Bone marrow (tissue), 2 donors: ENCODE measurements around the gene FAM200A.
"Not testable (repeated sequence)": the region's sequence is repeated elsewhere in the genome, so short reads cannot be mapped to it uniquely, and the experiment has no call there.

Experiments
- DNase-seq, 2 donors: peaks; one replicate each; lab custom pipeline; 2025; lab: John Stamatoyannopoulos, UW

Gene FAM200A

GRCh38 chr7:99551767-99552463 is at the start of gene FAM200A:
FAM200A (minus strand) TSS chr7:99552114; CDS start chr7:99548407, 3,707 bp downstream.
- DNase-seq = peak; percentile 56 to 80

DNA sequence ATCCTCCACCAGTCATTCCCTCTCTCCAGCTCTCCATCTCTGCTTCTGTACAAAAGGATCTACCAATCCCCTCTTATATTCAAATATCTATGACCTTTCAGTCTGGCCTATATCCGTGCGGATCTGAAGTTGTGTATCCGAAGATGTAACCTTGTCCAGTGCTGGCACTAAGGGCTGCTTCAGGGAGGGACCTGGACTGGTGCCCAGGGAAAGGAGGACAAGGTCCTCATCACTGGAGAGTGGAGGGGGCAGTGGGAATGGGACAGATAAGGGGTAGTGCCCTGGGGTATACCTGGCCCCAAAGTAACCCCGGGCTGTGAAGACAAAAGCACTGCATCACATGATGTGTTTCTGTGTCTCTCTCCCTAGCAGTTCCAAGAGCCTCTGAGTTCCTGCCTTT is 47.9 kb upstream of the FAM200A start:
- DNase-seq = no peak

DNA sequence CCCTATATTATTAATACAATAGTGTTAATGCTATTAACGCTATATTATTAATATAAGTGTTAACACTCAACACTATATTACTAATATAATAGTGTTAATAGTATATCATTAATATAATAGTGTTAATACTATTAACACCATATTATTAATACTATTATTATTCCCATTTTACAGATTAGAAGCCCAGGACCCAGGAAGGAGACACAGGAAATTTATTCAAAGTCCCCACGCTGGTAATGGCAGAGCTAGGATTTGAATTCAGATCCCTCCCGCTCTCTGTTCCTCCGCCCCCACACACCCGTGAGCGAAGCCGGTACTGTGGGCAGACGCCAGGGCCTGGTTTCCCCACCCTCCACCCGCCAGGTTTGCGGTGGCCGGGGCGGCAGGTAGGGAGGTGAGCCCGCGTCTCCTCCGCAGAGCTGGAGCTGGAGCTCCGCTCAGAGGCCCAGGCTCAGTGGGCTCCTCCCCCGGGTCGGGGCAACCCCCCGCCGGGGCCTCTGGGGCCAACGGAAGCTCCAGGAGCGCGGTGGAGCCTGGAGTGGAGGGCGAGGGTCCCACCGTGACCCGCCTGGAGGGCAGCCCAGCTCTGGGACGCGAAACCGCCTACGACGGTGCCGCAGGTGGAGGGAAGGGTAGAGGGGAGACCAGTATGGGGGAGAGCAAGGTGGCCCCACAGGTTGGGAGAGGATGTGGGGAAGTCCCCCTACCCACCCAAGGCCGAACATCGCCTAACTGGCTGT is 46.0 kb upstream of the FAM200A start, which contains the start of gene TMEM225B:
TSS of gene TMEM225B (plus strand) at position 506 of the 740 bp plus-strand sequence. CDS start 6,122 bp downstream, outside the sequence.
- DNase-seq = no peak

DNA sequence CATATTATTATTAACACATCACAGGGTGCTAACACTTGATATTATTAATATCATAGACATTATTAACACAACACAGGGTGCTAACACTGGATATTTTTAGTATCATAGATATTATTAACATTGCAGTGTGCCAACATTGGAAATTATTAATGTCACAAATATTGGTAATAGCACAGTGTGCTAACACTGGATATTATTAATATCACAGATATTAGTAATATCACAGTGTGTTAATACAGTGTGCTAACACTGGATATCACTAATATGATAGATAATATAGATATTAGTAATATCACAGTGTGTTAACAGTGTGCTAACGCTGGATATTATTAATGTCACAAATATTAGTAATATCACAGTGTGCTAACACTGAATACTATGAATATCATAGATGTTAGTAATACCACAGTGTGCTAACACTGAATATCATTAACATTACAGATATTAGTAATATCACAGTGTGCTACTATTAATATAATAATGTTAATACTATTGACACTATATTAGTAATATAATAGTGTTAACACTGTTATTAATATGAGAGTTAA is 44.6 kb upstream of the FAM200A start:
- DNase-seq = no peak

GRCh38 chr7:99594948-99595745 is 43.2 kb upstream of the FAM200A start:
- DNase-seq = no peak

DNA sequence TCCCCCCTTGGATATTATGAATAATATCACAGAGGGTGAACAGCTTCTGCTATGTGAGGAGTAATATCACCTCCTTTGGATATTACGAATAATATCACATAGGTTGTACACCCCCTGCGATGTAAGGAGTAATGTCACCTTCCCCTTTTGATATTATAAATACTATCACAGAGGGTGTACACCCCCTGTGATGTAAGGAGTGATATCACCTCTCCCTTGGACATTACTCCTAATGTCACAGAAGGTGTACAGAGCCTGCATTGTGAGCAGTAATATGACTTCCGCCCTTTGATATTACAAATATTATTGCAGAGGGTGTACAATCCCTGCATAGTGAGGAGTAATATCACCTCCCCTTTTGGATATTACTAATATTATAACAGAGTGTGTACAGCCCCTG is 37.0 kb upstream of the FAM200A start:
- DNase-seq = no peak

- not testable (repeated sequence) for DNase-seq
These were observed 28.9 kb upstream of the FAM200A start for GRCh38 chr7:99580778-99581332.

DNA sequence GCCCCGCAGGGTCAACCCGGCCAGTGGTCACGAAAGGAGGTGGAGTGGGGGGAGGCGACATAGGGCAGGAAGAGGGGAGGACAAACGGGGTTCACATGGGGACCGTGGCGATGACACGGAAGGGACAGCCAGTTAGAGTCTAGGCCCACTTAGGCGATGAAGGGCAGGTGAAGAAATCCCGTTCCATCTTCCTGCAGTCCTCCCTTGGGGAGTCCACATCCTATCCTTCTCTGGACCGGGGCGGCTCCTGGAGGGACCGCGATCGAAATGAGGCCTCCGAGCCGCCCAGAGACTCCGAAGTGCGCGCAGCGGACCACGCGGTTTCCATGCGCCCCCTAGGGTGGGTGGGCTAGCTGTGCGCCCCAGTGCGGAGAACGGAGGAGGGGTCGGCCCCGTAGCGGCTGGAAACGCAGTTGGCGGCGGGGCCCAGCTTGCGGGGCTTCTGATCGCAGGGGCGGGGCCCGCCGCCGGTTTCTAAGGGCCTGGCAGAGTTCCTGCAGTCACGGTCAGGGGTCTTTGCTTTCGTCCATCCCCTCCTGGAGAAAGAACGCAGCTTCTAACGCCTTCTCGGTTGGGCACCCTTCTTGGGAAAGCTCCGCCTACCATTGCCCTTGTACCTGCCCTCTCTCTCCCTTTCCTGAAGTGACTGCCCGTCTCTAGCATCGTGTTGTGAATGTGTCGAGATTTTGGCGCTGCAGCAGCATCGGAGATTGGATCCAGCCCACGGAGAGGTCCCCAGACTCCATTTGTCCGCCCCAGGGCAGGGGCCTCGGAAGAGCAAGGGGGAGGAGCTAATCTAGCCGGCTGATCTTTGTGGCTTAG is 28.3 kb upstream of the FAM200A start:
- DNase-seq = peak in 1 of 2 donors; percentile 13

DNA sequence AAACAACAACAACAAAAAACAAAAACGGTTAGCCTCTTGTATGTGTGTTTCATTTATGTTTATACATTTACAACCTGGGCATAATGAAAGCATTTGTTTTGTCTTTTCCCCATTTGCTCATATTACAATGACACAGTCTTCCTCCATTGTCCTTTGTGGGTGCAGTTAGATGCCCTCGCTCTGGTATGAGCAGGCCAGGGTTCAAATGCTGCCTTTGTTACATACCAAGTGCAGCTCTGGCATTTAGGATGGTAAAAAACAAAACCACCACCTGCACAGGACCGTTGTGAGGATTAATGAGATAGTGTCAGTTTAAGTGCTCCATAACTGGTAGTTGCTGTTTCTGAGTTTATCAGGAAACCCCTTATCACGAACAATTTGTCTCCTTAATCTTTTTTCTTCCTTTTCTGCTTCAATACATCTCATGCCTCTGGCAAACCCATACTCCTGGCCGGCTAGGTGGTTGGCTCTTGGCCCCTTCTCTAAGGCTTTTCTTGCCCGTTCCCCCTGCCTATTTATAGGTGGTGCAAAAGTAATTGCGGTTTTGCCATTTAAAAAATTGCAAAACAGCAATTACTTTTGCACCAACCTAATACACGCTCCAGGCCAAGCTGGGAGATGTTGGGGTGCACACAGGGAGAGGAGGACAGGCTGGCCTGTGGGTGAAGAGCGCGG is 27.5 kb upstream of the FAM200A start:
- DNase-seq = no peak

DNA sequence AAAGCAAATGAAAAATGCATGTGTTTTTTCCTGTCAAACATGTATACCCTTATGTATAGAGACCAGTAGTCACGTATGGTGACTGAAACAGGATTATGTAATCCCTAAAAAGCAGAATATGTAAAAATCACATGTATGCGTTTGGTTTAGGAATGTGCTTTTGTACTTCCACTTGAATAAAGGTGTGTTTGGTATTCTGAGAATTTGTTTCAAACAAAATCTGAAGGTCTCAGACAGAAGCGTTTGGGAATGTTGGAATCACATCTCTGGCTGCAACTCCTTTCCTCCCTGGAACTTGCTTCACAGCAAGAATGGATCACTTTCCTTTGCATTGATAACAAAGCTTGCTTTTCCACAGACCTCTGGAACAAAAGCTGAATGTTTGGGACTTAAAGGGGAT is 24.3 kb upstream of the FAM200A start:
- DNase-seq = no peak

GRCh38 chr7:99573257-99573656 is 21.3 kb upstream of the FAM200A start:
- DNase-seq = no peak

- no peak for DNase-seq
These were observed 19.9 kb upstream of the FAM200A start for GRCh38 chr7:99571768-99572167.

GRCh38 chr7:99568770-99569169 is 16.9 kb upstream of the FAM200A start:
- not testable (repeated sequence) for DNase-seq

DNA sequence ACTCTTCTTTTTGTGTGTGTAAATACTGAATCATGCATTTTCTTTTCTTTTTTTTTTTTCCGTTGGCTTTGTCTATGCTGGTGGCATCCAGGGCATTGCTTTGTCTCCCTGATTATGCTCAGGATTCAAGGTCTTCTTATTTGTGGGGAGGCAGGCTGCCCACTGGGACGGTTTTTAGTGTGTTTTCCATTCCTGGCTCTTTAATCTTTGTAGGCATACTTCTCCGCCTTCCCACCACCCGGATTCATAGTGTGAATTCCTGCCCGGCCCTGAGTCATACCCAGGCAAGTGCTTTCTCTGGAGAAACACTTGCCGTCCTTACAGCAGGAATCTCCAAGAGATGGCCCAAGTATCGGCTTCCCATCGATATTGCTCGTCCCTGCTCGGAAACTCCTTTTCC is 11.7 kb upstream of the FAM200A start:
- no peak for DNase-seq

DNA sequence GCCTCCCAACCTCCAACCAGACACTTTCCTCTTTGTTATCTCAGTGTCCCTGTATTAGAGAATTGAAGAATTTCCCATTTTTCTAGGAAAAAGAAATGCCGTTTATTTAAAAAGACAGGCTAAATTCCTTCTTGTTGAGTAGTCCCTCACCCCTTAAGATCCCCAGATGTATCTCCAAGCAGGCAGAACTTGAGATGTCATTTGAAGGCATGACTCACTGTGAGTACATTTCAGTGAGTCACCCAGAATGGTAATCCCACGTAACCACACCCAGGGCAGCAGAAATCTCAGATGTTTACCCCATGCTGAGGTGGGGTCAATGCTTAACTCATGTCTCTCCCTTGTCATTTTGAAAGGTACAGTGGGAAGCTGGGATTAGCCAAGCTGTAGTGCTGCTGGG is 10.9 kb upstream of the FAM200A start:
- DNase-seq = peak in 1 of 2 donors; percentile 10

- no peak for DNase-seq
These were observed 10.3 kb upstream of the FAM200A start for GRCh38 chr7:99562114-99562784.

GRCh38 chr7:99561737-99562051 is 9.8 kb upstream of the FAM200A start:
- no peak for DNase-seq

DNA sequence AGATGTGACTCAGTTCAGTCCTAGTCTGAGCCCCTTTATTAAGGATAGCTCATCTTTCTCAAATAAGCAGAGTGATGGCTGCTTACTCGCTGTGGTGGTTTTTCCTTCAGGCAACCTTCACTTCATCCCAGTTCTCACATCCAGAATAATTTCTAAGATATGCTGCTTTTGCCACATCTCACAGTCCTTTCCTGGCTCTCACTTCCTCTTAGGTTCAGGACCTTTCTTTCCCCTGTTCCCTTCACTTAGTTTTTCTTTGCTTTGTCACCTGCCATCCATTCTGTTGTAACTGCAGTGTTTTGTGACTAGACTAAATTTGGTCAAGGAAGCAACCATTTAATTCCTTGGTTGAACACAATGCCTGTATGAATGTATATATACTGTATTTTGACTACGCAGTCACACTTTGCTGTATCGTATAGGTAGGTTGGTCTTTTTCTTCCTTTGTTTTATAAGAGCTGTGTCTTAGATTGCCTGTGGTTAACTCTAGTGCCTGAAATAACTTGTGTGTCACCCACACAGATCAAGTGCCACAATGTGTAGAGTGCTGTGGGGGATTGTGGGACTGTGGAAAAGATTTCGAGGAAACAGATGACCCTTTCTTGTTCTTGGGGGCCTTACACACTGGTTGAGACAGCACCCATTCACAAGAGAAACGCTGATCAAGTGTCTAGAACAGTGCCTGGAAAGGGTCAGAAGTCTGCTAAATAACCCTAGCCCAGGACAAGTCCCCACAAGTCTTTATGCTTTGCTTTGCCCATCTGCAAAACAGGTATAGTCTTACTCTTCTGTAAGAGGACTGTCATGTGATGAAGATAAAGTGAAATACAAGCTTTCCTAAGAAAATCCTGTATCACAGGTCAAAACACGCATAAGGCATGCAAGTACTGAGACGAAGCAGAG is 9.2 kb upstream of the FAM200A start:
- no peak for DNase-seq
